Subcutaneous abdominal adipose tissue (tissue), 5 donors: ENCODE measurements around the gene AIFM2.

Experiments used
- H3K27ac ChIP-seq: one replicate; pipeline ENCODE4 v1.7.0; 2013; ENCODE audit warnings: low read depth, mild to moderate bottlenecking, inconsistent platforms, low read length, moderate library complexity
- H3K27me3 ChIP-seq, 5 donors: one replicate each; pipeline ENCODE4 v1.7.0; 2013; ENCODE audit warnings: low read length in 5 of 5, inconsistent platforms in 1 of 5; ENCODE audit not compliant: control insufficient read depth in 5 of 5, insufficient read depth in 4 of 5
- H3K36me3 ChIP-seq, 5 donors: one replicate each; pipeline ENCODE4 v1.7.0; 2013; ENCODE audit warnings: low read length in 5 of 5; ENCODE audit not compliant: control insufficient read depth in 5 of 5, insufficient read depth in 5 of 5
- H3K4me1 ChIP-seq, 5 donors: one replicate each; pipeline ENCODE4 v1.7.0; 2013; ENCODE audit warnings: low read length in 5 of 5, mild to moderate bottlenecking in 3 of 5, moderate library complexity in 1 of 5; ENCODE audit not compliant: control insufficient read depth in 5 of 5, insufficient read depth in 5 of 5
- H3K4me3 ChIP-seq, 5 donors: one replicate each; pipeline ENCODE4 v1.7.0; 2013; ENCODE audit warnings: low read length in 5 of 5, low read depth in 1 of 5
- H3K9ac ChIP-seq, 5 donors: one replicate each; pipeline ENCODE4 v1.7.0; 2013; ENCODE audit warnings: low read length in 5 of 5, mild to moderate bottlenecking in 4 of 5, moderate library complexity in 3 of 5
- H3K9me3 ChIP-seq, 5 donors: one replicate each; pipeline ENCODE4 v1.7.0; 2013; ENCODE audit warnings: low read length in 5 of 5; ENCODE audit not compliant: control insufficient read depth in 5 of 5
- donor health status: healthy.
- donor health status: healthy.
- donor health status: healthy.
- donor health status: healthy.
- donor health status: healthy.

The AIFM2 gene

GRCh38 chr10:70147259-70147625, 14.6 kb upstream of the AIFM2 start:
- H3K4me1 ChIP-seq: peaks cover 5 to 45% (median 36%) of the 10 kb centered on the region in 5 donors
- no peaks in the 10 kb centered on the region for H3K27me3 ChIP-seq
- peak overlapping the region; percentile 16 to 76 (median 52) for H3K9ac ChIP-seq
- H3K4me3 ChIP-seq: peak overlapping the region in 2 of 5 donors; percentile 66 to 79
- H3K36me3 ChIP-seq: peaks cover 16 to 42% (median 27%) of the 10 kb centered on the region in 5 donors
- H3K9me3 ChIP-seq: no peaks in the 10 kb centered on the region
- H3K27ac ChIP-seq: peak overlapping the region; percentile 94

GRCh38 chr10:70146489-70147258, 14.0 kb upstream of the AIFM2 start, which contains the start of gene TYSND1:
Gene TYSND1, minus strand, starts transcription at chr10:70146700. Its CDS starts 114 bp downstream, at chr10:70146586.
- H3K9ac ChIP-seq: peak within 1 kb of the TSS; percentile 16 to 85 (median 76)
- no peaks in the 10 kb centered on the region for H3K27me3 ChIP-seq

GRCh38 chr10:70145666-70146488, 13.3 kb upstream of the AIFM2 start:
- Histone ChIP-seq H3K27ac (peak overlapping the region; percentile 94), H3K9ac (peak overlapping the region in 4 of 5 donors; percentile 75 to 85 (median 79)), H3K9me3 (no peaks in the 10 kb centered on the region), H3K4me1 (peaks cover 5 to 45% (median 36%) of the 10 kb centered on the region in 5 donors), H3K4me3 (peak overlapping the region in 4 of 5 donors; percentile 72 to 85 (median 79)), H3K27me3 (no peaks in the 10 kb centered on the region), H3K36me3 (peaks cover 5 to 33% (median 15%) of the 10 kb centered on the region in 5 donors)

More at GRCh38 chr10:70146489-70147258, 14.0 kb upstream of the AIFM2 start, which contains the start of gene TYSND1:
- peak within 1 kb of the TSS; percentile 72 to 85 (median 79) for H3K4me3 ChIP-seq
- H3K4me1 ChIP-seq: peaks cover 5 to 45% (median 36%) of the 10 kb centered on the region in 5 donors
- no peaks in the 10 kb centered on the region for H3K9me3 ChIP-seq
- H3K36me3 ChIP-seq: peaks cover 10 to 37% (median 22%) of the 10 kb centered on the region in 5 donors
- peak within 1 kb of the TSS; percentile 94 for H3K27ac ChIP-seq

GRCh38 chr10:70145166-70145665, 12.6 kb upstream of the AIFM2 start:
- H3K36me3 ChIP-seq: peaks cover 0 to 26% (median 9%) of the 10 kb centered on the region in 5 donors
- H3K27ac ChIP-seq: peak overlapping the region; percentile 94
- H3K9ac ChIP-seq: peak overlapping the region; percentile 48 to 85 (median 75)
- peak overlapping the region; percentile 48 to 85 (median 79) for H3K4me3 ChIP-seq
- no peaks in the 10 kb centered on the region for H3K9me3 ChIP-seq
- peaks cover 5 to 45% (median 36%) of the 10 kb centered on the region in 5 donors for H3K4me1 ChIP-seq
- H3K27me3 ChIP-seq: no peaks in the 10 kb centered on the region

- Histone ChIP-seq H3K27me3 (no peaks in the 10 kb centered on the region), H3K9me3 (no peaks in the 10 kb centered on the region), H3K4me1 (peaks cover 5 to 45% (median 36%) of the 10 kb centered on the region in 5 donors), H3K36me3 (peaks cover 0 to 22% (median 5%) of the 10 kb centered on the region in 5 donors), H3K9ac (peak overlapping the region; percentile 48 to 85 (median 75)), H3K4me3 (peak overlapping the region; percentile 48 to 85 (median 79)), H3K27ac (peak overlapping the region; percentile 94)
These were observed 11.9 kb upstream of the AIFM2 start for GRCh38 chr10:70144372-70145110.

- Histone ChIP-seq H3K4me3 (no peak overlapping the region), H3K27me3 (no peaks in the 10 kb centered on the region), H3K4me1 (peaks cover 5 to 53% (median 41%) of the 10 kb centered on the region in 5 donors), H3K36me3 (peaks cover 0 to 17% (median 9%) of the 10 kb centered on the region in 5 donors), H3K27ac (no peak overlapping the region), H3K9ac (no peak overlapping the region), H3K9me3 (no peaks in the 10 kb centered on the region)
These were observed 9.9 kb upstream of the AIFM2 start for GRCh38 chr10:70142555-70142954.

- H3K36me3 ChIP-seq: peaks cover 0 to 17% (median 9%) of the 10 kb centered on the region in 5 donors
- H3K9ac ChIP-seq: no peak overlapping the region
- no peak overlapping the region for H3K27ac ChIP-seq
- H3K4me3 ChIP-seq: no peak overlapping the region
- H3K27me3 ChIP-seq: no peaks in the 10 kb centered on the region
- no peaks in the 10 kb centered on the region for H3K9me3 ChIP-seq
- H3K4me1 ChIP-seq: peaks cover 3 to 43% (median 25%) of the 10 kb centered on the region in 5 donors
These were observed 7.7 kb upstream of the AIFM2 start for GRCh38 chr10:70140297-70140696.

- peaks cover 0 to 17% (median 9%) of the 10 kb centered on the region in 5 donors for H3K36me3 ChIP-seq
- no peaks in the 10 kb centered on the region for H3K27me3 ChIP-seq
- peaks cover 1 to 39% (median 22%) of the 10 kb centered on the region in 5 donors for H3K4me1 ChIP-seq
- no peak overlapping the region for H3K27ac ChIP-seq
- H3K9me3 ChIP-seq: no peaks in the 10 kb centered on the region
- no peak overlapping the region for H3K4me3 ChIP-seq
- no peak overlapping the region for H3K9ac ChIP-seq
These were observed 7.3 kb upstream of the AIFM2 start for GRCh38 chr10:70139997-70140250.

- peaks cover 0 to 34% (median 16%) of the 10 kb centered on the region in 5 donors for H3K4me1 ChIP-seq
- no peak overlapping the region for H3K27ac ChIP-seq
- H3K27me3 ChIP-seq: no peaks in the 10 kb centered on the region
- H3K9ac ChIP-seq: no peak overlapping the region
- no peaks in the 10 kb centered on the region for H3K9me3 ChIP-seq
- H3K36me3 ChIP-seq: peaks cover 0 to 17% (median 9%) of the 10 kb centered on the region in 5 donors
- no peak overlapping the region for H3K4me3 ChIP-seq
These were observed 6.7 kb upstream of the AIFM2 start for GRCh38 chr10:70139151-70139996.
